Measurements from ENCODE around the gene ACTN4.
"Not testable (repeated sequence)": the region's sequence is repeated elsewhere in the genome, so short reads cannot be mapped to it uniquely, and the experiment has no call there.

The ACTN4 gene

DNA sequence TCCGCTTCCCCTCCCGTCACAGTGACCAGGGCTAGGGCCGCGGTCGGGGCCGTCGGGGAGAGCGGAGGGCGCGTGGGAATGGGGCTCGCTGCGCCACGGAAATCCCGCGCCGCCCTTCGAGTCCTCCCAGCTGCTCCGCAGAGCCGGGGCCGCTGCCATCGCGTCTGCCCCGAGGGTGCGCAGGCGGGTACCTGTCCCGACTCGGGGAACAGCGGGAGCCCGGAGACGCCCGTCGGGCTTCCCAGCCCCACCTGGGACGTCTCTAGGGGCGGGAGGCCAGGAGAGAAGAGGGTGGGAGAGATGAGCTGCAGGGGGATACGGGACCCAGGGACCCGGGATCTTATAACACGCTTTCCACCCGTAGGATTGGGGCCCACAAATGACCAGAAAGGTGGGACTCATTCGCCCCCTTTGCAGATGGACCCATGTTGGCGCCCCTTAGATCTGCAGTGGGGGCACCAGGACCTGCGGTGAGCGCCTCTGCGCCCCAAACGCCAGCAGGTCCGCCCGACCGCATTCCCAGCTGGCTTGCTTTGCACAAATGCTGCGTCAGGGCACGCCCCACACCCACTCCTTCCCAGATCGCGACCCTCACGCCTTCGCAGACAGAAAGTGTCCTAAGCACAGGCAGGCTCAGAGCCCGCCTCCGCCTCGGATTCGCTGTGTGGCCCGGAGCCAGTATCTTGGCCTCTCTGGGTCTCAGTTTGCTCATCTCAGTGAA, 122.9 kb downstream of the ACTN4 start:
- not testable (repeated sequence) for DNase-seq (ENCODE audit: low read depth)

- not testable (repeated sequence) for DNase-seq (ENCODE audit: low read depth)
Measured at GRCh38 chr19:38770949-38771275, 123.5 kb downstream of the ACTN4 start.

DNA sequence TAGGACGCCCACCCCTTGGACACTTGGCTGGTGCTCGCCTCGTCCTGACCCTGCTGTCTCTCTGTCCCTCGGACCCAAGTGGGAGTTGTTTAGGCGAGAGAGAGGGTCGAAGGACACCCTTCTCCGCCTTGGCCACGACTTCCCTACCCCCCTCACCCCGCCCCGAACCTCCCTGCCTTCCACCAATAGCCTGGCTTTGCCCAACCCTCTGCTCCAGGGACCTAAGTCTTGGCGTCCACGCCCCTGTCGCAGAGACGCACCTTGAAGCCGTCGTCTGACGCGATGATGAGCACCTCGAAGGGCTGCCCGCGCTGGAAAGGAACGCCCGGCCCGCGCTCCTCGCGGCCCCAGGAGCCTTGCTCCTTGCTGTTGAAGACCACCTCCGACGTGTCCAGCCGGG, 124.1 kb downstream of the ACTN4 start:
- DNase-seq (ENCODE audit: low read depth) = not testable (repeated sequence)

GRCh38 chr19:38773469-38774177, 126.2 kb downstream of the ACTN4 start, which contains the start of gene LGALS7:
TSS of gene LGALS7 (minus strand) at chr19:38773517. CDS start at chr19:38773492, 25 bp downstream.
- DNase-seq (ENCODE audit: low read depth) = no peak

GRCh38 chr19:38774181-38774950, 126.9 kb downstream of the ACTN4 start:
- DNase-seq (ENCODE audit: low read depth) = no peak

DNA sequence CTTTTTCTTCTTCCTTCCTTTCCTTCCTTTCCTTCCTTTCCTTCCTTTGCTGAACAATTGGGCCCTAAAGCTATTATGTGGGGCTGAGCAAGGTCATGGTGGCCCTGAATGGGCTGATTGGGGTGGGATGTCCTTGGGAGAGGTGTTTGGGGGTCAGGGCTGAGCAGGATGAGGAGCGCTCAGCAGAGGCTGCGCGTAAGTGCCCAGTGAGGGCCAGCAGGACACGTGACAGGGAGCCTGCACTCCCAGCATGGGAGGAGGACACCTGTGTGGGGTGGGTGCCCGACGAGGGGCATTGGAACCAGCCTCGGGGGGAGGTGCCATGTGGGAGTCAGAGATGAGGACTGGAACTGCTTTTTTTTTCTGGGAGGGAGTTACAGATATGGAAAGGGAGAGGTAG, 131.3 kb downstream of the ACTN4 start:
- no peak for DNase-seq (ENCODE audit: low read depth)

DNA sequence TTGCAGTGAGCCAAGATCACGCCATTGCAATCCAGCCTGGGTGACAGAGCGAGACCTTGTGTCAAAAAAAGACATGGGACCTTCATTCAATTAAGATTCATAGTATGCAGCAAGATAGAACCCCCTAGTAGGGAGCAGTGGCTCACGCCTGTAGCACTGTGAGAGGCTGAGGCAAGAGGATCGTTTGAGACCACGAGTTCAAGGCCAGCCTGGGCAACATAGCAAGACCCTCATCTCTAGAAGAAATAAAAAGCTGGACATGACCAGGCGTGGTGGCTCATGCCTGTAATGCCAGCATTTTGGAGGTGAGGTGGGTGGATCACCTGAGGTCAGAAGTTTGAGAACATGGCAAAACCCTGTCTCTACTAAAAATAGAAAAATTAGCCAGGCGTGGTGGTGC, 133.0 kb downstream of the ACTN4 start:
- no peak for DNase-seq (ENCODE audit: low read depth)

- DNase-seq (ENCODE audit: low read depth) = no peak
Measured at GRCh38 chr19:38781058-38781457, 133.6 kb downstream of the ACTN4 start.

Data from stromal cell of bone marrow (primary cell).